ENCODE data around the gene RIMBP2. TPM values are rescaled to one million over a fixed set of nuclear protein-coding genes. Genes with fewer than 3 reads are reported as not detected.

RIMBP2 gene
- total RNA-seq, 2 donors from 2014 or later: 0.14 TPM; not detected in 1

DNA sequence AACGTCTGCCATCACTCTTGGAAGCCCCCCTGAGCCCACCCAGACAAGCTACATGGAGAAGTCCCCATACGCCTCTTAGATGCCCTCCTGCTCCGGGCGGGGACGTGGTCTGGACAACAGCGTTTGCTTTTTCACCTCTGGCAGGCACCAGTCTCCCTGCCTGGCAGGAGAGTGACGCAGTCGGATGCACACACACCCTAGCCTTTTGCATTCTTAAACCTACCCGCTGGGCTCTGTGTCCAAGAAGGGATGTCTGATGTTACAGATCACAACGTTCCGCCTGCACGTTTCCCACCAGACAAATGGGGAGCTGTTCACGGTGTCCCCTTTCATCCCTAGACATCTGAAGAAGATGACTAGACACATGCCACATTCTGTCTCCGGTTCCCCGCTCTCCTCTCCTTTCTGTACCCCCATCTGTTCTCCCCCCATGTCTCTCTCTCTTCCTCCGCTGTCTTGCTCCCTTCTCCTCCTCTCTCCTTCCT is 100.2 kb downstream of the RIMBP2 start:
- Mint-ChIP-seq H3K36me3 (ENCODE audit: insufficient read depth in 2 of 2) (no peaks in the 10 kb centered on the region), H3K27ac (no peak overlapping the region), H3K4me3 (no peak overlapping the region), H3K4me1 (ENCODE audit: low read depth) (no peaks in the 10 kb centered on the region), H3K9me3 (no peaks in the 10 kb centered on the region), H3K27me3 (ENCODE audit: low read depth) (no peaks in the 10 kb centered on the region)
- DNase-seq: no peak
- ATAC-seq (replicated peaks in 1 of 2): no peak

DNA sequence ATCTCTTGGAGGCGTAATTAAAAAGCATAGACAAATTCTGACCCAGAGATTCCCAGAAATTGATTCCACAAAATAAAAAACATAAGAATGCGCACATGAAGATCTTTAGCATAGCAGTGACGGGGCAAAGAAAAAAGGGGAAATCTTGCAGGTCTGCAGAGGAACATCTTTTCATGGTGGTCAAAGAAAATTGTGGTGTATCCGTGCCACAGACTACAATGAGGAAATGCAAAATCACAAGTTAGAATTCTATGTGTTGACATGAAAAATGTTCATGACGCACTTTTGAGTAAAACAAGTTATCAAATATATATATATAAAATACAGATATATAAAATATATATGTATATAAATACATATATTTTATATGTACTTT is 101.6 kb downstream of the RIMBP2 start:
- DNase-seq (no peak), ATAC-seq (replicated peaks in 1 of 2) (no peak)
- Mint-ChIP-seq H3K9me3 (no peaks in the 10 kb centered on the region), H3K4me3 (no peak overlapping the region), H3K4me1 (ENCODE audit: low read depth) (no peaks in the 10 kb centered on the region), H3K36me3 (ENCODE audit: insufficient read depth in 2 of 2) (no peaks in the 10 kb centered on the region), H3K27me3 (ENCODE audit: low read depth) (no peaks in the 10 kb centered on the region), H3K27ac (no peak overlapping the region)

DNA sequence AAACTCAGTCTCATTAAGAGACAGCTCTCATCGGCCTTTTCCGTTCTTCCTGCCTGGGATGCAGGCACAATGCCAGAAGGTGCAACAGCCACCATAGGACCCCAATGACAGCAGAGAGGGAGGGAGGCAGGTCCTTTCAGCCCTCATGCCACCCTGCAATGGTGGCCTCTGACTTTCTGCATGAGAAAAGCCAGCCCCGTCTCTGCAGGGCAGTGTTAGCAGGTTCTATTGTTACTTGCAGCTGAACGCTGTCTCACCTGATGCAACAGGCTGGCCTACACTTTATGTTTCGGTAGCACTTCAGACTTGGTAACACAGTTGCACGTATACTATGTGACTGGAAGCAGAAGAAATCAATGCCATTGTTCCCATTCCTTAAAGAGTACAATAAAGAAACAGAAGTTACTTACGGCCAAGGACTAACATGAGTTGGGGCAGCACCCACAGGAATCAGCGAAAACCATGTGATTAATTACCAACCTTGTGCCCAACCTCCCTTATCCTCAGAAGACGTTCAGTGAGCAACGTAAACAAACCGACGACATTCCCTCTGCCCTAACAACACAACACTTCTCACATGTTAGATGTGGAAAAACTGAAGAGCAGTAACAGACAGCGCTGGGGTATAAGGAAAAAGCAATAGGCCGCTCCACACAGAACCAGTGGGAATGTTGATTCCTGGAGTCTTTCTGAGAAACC is 102.1 kb downstream of the RIMBP2 start:
- ATAC-seq (replicated peaks in 1 of 2) (no peak), DNase-seq (no peak)
- H3K4me3 Mint-ChIP-seq: no peak overlapping the region
- no peaks in the 10 kb centered on the region for H3K36me3 Mint-ChIP-seq (ENCODE audit: insufficient read depth in 2 of 2)
- H3K9me3 Mint-ChIP-seq: no peaks in the 10 kb centered on the region
- no peaks in the 10 kb centered on the region for H3K27me3 Mint-ChIP-seq (ENCODE audit: low read depth)
- H3K27ac Mint-ChIP-seq: no peak overlapping the region
- H3K4me1 Mint-ChIP-seq (ENCODE audit: low read depth): no peaks in the 10 kb centered on the region

DNA sequence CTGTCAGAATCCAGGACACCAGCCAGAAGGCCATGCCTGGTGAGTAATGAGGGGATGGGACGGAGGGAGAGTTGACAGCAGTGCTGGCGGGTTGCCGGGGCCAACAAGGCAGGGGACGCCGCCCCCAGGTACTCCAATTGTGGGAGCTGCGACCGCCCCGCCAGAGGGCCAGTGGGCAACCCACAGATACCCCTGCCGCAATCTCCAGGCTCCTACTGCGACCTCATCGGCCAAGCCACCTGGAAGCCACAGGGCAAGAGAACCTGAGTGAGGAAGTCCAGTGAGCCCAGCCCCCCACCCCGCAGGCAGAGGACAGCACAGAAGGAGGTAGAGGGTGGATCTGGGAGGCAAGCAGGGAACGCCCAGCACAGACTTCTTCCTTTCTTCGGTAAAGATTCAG is 103.0 kb downstream of the RIMBP2 start:
- DNase-seq: no peak
- Mint-ChIP-seq H3K4me1 (ENCODE audit: low read depth) (no peaks in the 10 kb centered on the region), H3K4me3 (no peak overlapping the region), H3K27me3 (ENCODE audit: low read depth) (no peaks in the 10 kb centered on the region), H3K36me3 (ENCODE audit: insufficient read depth in 2 of 2) (no peaks in the 10 kb centered on the region), H3K27ac (no peak overlapping the region), H3K9me3 (no peaks in the 10 kb centered on the region)
- no peak for ATAC-seq (replicated peaks in 1 of 2)

DNA sequence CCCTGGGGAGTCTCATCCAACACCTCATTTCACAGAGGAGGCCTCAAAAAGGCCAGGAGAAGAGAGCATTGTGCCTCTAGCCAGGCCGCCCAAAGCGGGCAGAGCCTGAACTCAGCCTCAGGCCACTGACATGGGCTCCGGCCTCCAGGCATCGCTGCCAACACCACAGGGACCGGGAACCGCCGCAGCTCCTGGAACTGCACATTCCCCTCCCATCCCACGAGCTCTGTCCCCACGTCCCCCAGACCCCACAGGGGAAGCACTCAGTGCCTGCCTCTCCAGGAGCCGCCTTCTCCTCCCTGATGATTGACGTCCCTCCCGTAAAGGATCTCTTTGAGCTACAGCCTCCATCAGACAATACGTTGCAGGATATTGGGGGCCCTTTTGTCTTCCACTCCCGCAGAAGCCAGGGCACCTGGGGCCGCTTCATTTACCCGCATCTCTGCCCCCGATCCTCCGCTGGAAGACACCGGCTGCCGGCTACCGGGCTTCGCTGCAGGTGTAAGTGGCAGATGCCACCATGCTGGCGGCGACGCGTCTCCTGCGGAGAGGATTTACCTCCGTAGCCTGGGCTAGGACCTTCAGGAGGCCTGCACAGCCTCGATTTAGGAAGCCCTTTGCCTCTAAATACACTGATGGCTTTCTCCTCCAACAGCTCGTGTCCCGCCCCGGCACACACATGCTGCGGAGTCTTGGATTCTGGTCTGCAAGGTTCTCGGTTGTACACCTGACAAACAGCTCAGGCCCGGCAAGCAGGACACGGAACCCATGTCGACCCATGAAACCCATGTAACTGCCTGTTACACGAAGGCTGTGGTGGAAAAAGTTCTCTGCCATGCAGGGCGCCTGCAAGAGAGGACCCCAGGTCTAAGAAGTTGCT is 104.8 kb downstream of the RIMBP2 start:
- Mint-ChIP-seq H3K4me1 (ENCODE audit: low read depth) (no peaks in the 10 kb centered on the region), H3K27ac (no peak overlapping the region), H3K27me3 (ENCODE audit: low read depth) (no peaks in the 10 kb centered on the region), H3K9me3 (no peaks in the 10 kb centered on the region), H3K4me3 (no peak overlapping the region), H3K36me3 (ENCODE audit: insufficient read depth in 2 of 2) (no peaks in the 10 kb centered on the region)
- ATAC-seq (replicated peaks in 1 of 2) (no peak), DNase-seq (no peak)

DNA sequence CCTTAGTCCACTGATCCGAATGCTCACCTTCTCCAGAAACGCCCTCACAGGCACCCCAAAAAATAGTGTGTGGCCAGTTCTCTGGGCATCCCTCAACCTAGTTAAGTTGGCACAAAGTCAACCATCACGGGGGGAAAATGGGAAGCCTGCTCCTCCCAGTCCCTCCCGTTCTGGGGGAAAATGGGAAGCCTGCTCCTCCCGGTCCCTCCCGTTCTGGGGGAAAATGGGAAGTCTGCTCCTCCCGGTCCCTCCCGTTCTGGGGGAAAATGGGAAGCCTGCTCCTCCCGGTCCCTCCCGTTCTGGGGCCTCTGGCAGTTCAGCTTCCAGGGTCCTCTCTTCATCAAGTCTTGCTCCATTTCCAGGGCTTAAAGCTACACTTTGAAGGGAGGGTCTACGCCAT is 106.1 kb downstream of the RIMBP2 start:
- Mint-ChIP-seq H3K4me1 (ENCODE audit: low read depth) (no peaks in the 10 kb centered on the region), H3K4me3 (no peak overlapping the region), H3K27ac (no peak overlapping the region), H3K27me3 (ENCODE audit: low read depth) (no peaks in the 10 kb centered on the region), H3K9me3 (no peaks in the 10 kb centered on the region), H3K36me3 (ENCODE audit: insufficient read depth in 2 of 2) (no peaks in the 10 kb centered on the region)
- DNase-seq: no peak
- ATAC-seq (replicated peaks in 1 of 2): no peak

DNA sequence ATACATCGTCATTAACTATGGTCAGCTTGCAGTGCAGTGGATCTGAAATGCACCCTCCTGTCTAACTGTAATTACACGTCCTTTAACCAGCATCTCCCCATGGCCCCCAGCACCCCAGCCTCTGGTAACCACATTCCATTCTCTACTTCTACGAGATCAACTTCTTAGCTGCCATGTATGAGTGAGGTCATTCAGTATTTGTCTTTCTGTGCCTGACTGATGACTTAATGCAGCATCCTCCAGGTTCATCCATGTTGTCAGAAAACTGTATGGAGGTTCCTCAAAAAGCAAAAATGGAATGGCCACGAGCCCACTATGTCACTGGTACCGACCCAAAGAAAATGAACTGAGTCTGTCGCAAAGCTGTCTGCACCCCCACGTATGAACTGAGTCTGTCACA is 107.3 kb downstream of the RIMBP2 start:
- no peaks in the 10 kb centered on the region for H3K36me3 Mint-ChIP-seq (ENCODE audit: insufficient read depth in 2 of 2)
- H3K9me3 Mint-ChIP-seq: no peaks in the 10 kb centered on the region
- no peak for DNase-seq
- no peaks in the 10 kb centered on the region for H3K27me3 Mint-ChIP-seq (ENCODE audit: low read depth)
- no peak overlapping the region for H3K27ac Mint-ChIP-seq
- ATAC-seq (replicated peaks in 1 of 2): no peak
- no peaks in the 10 kb centered on the region for H3K4me1 Mint-ChIP-seq (ENCODE audit: low read depth)
- H3K4me3 Mint-ChIP-seq: no peak overlapping the region

DNA sequence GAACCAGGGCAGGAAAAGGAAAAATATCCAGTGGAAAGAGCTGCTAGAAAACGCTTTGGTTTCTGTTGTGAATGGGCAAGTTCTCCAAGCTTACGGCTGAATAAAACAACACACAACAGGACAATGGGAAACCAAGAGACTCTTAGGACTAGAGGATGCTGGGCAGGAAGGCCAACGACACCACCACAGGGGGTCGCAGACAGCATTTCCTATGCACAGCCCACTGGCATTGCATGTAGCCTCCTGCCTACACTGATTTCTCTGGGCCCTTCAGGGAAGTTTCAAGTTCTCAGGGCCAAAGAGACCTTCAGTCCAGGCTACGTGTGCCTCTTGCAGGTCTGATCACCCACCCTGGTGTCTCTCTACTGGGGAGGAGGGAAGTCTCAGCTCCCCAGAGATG is 108.0 kb downstream of the RIMBP2 start:
- no peaks in the 10 kb centered on the region for H3K9me3 Mint-ChIP-seq
- ATAC-seq (replicated peaks in 1 of 2) (no peak), DNase-seq (no peak)
- no peaks in the 10 kb centered on the region for H3K36me3 Mint-ChIP-seq (ENCODE audit: insufficient read depth in 2 of 2)
- H3K27me3 Mint-ChIP-seq (ENCODE audit: low read depth): no peaks in the 10 kb centered on the region
- no peak overlapping the region for H3K27ac Mint-ChIP-seq
- no peak overlapping the region for H3K4me3 Mint-ChIP-seq
- no peaks in the 10 kb centered on the region for H3K4me1 Mint-ChIP-seq (ENCODE audit: low read depth)

DNA sequence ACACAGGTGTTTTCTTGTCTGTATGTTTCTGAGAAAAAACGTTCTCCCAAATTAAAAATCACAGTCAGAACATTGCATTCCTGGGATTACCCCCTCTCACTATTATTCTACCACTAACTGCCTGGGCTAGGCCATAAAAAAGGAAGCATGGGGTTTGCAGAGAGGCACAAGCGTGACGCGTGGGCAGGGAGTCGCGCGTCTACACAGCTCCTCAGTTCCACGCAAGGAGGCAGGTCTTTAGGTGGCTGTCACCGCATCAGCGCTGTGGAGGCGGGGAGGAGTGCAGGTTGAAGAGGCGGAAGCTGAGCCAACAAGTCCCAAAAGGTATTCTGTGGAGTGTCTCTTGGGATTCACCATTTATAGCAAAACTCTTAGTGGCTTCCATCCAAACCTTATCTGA is 109.9 kb downstream of the RIMBP2 start:
- H3K27ac Mint-ChIP-seq: no peak overlapping the region
- no peaks in the 10 kb centered on the region for H3K27me3 Mint-ChIP-seq (ENCODE audit: low read depth)
- H3K4me3 Mint-ChIP-seq: no peak overlapping the region
- no peaks in the 10 kb centered on the region for H3K4me1 Mint-ChIP-seq (ENCODE audit: low read depth)
- no peaks in the 10 kb centered on the region for H3K9me3 Mint-ChIP-seq
- H3K36me3 Mint-ChIP-seq (ENCODE audit: insufficient read depth in 2 of 2): no peaks in the 10 kb centered on the region
- ATAC-seq (replicated peaks in 1 of 2) (no peak), DNase-seq (no peak)

DNA sequence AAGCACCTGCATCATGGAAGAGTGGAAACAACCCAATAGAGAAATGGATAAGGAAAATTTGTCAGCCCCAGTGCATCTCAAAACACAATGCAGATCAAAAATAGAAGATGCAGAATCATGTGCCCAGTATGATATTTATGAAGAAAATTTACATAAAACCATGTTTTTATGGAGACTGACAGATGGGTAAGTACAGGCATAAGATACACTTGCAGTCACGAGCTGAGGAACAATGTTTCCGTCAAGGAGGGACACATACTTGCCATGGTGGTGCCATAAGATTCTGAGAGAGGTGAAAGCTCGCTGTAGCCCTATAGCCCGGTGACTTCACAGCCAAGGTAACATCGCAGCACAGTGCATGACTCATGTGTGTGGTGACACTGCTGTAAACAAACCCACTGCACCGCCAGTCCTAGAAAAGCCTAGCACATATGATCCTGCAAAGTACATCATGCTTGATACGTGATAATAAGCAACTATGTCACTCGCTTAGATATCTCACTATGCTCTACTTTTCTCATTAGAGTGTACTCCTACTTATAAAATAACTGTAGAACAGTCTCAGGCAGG is 112.6 kb downstream of the RIMBP2 start:
- Mint-ChIP-seq H3K36me3 (ENCODE audit: insufficient read depth in 2 of 2) (peaks cover 0 to 1% of the 10 kb centered on the region in 2 donors), H3K4me3 (no peak overlapping the region), H3K4me1 (ENCODE audit: low read depth) (no peaks in the 10 kb centered on the region), H3K27ac (no peak overlapping the region), H3K27me3 (ENCODE audit: low read depth) (no peaks in the 10 kb centered on the region), H3K9me3 (peaks cover 0 to 6% of the 10 kb centered on the region in 2 donors)
- DNase-seq (no peak), ATAC-seq (replicated peaks in 1 of 2) (no peak)

DNA sequence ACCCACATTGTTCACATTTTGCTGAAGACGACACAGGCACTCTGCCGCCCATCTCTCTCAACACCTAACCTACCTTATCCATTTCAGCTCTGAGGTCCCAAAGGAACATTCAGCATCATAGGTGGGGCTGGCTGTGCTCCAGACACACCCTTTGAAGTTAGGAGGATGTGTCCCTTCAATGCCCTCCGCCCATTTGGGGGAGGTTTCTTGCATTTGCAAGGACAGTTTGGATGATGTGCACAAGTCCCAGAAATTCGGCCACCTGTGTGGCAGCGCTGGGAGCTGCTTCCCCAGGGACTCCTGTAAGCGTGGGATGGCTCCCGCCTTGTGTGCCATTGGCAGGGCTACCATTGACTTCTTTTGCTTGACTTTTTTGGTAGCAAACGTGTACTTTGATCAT is 113.8 kb downstream of the RIMBP2 start:
- peaks cover 7 to 9% of the 10 kb centered on the region in 2 donors for H3K9me3 Mint-ChIP-seq
- ATAC-seq (replicated peaks in 1 of 2) (no peak), DNase-seq (no peak)
- H3K27me3 Mint-ChIP-seq (ENCODE audit: low read depth): no peaks in the 10 kb centered on the region
- peaks cover 0 to 1% of the 10 kb centered on the region in 2 donors for H3K36me3 Mint-ChIP-seq (ENCODE audit: insufficient read depth in 2 of 2)
- no peak overlapping the region for H3K4me3 Mint-ChIP-seq
- no peak overlapping the region for H3K27ac Mint-ChIP-seq
- H3K4me1 Mint-ChIP-seq (ENCODE audit: low read depth): no peaks in the 10 kb centered on the region

DNA sequence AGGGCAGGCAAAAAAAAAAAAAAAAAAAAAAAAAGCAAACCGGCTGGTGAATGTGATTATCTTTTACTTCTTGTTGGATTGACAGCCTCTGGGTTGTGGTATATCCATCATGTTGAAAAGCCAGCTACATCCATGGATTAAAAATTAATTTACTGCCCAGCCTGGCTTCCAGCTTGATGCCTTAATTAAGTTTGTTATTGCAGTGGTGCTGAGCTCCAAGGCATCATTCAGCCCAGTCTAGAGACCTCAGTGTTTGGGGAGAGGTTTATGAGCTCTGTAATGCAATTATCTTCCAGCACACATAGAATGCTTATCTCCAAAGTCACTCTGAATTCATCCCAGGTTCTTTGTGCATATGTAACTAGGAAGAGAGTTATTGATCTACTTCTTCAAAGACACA is 114.8 kb downstream of the RIMBP2 start:
- Mint-ChIP-seq H3K27ac (no peak overlapping the region), H3K4me3 (no peak overlapping the region), H3K27me3 (ENCODE audit: low read depth) (no peaks in the 10 kb centered on the region), H3K36me3 (ENCODE audit: insufficient read depth in 2 of 2) (peaks cover 0 to 1% of the 10 kb centered on the region in 2 donors), H3K9me3 (peaks cover 7 to 9% of the 10 kb centered on the region in 2 donors), H3K4me1 (ENCODE audit: low read depth) (no peaks in the 10 kb centered on the region)
- ATAC-seq (replicated peaks in 1 of 2): no peak
- DNase-seq: no peak

DNA sequence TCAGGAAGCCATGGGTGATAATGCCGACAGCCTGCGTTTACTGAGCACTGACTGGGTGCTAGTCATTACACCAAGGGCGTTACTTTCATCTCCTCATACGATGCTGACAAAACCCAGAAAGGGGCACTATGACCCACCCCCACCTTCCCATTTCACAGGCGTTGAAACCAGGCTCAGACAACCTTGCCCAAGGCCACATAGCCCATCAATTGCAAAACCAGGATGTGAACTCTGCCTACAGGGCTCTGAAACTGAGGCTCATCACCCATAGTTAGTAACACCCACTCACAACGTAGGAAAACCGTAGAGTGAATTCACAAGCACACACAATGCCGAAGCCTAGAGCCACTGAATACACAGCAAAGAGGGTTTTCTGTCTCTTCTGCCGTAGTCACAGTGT is 119.9 kb downstream of the RIMBP2 start:
- Mint-ChIP-seq H3K36me3 (ENCODE audit: insufficient read depth in 2 of 2) (peaks cover 0 to 1% of the 10 kb centered on the region in 2 donors), H3K4me3 (no peak overlapping the region)
- ATAC-seq (replicated peaks in 1 of 2): no peak

More for the DNA sequence above, 119.9 kb downstream of the RIMBP2 start:
- DNase-seq: no peak
- Mint-ChIP-seq H3K27ac (no peak overlapping the region), H3K27me3 (ENCODE audit: low read depth) (no peaks in the 10 kb centered on the region), H3K4me1 (ENCODE audit: low read depth) (no peaks in the 10 kb centered on the region), H3K9me3 (peaks cover 7 to 9% of the 10 kb centered on the region in 2 donors)

All from activated T-cell treated with anti-CD3 and anti-CD28 coated beads, Interleukin-2, amount 50 U/mL, for 72 hours (primary cell).